ENCODE data around the gene ZSCAN16.
"Not testable (repeated sequence)": the region's sequence is repeated elsewhere in the genome, so short reads cannot be mapped to it uniquely, and the experiment has no call there.

- not testable (repeated sequence) for TF ChIP-seq CTCF (IDR thresholded peaks at IDR 0.05; ENCODE audit: insufficient read depth, low read length); GABPA (IDR thresholded peaks at IDR 0.05; ENCODE audit: low read depth); REST (IDR thresholded peaks at IDR 0.05; ENCODE audit: insufficient replicate concordance, low read depth)
These were observed 21.7 kb upstream of the ZSCAN16 start for GRCh38 chr6:28102699-28103098.
